Measurements from ENCODE around the gene GDPD2.
"Not testable (repeated sequence)": the region's sequence is repeated elsewhere in the genome, so short reads cannot be mapped to it uniquely, and the experiment has no call there.

Gene GDPD2

GRCh38 chrX:70422851-70423341, at the start of gene GDPD2:
Gene GDPD2, plus strand, starts transcription at chrX:70423314. Its CDS starts 1,671 bp downstream, at chrX:70424985.
- DNase-seq, result no peak

GRCh38 chrX:70386235-70386634, 36.9 kb upstream of the GDPD2 start:
- DNase-seq, result no peak

GRCh38 chrX:70398899-70399298, 24.2 kb upstream of the GDPD2 start:
- DNase-seq, result no peak

GRCh38 chrX:70400181-70400580, 22.9 kb upstream of the GDPD2 start:
- DNase-seq, result not testable (repeated sequence)

GRCh38 chrX:70402721-70403120, 20.4 kb upstream of the GDPD2 start:
- no peak for DNase-seq

GRCh38 chrX:70405003-70405402, 18.1 kb upstream of the GDPD2 start:
- no peak for DNase-seq

GRCh38 chrX:70410921-70411320, 12.2 kb upstream of the GDPD2 start:
- DNase-seq, result no peak

GRCh38 chrX:70411475-70411874, 11.6 kb upstream of the GDPD2 start:
- DNase-seq, result no peak

- no peak for DNase-seq
Observed at GRCh38 chrX:70421618-70422017, 1.5 kb upstream of the GDPD2 start.

- DNase-seq, result no peak
Observed at GRCh38 chrX:70423936-70424675, 992 bp downstream of the GDPD2 start.

GRCh38 chrX:70424801-70425200, 1.7 kb downstream of the GDPD2 start:
- DNase-seq, result no peak

GRCh38 chrX:70426286-70427278, 3.5 kb downstream of the GDPD2 start:
- no peak for DNase-seq

GRCh38 chrX:70427365-70427764, 4.3 kb downstream of the GDPD2 start:
- no peak for DNase-seq

GRCh38 chrX:70429759-70430158, 6.6 kb downstream of the GDPD2 start:
- DNase-seq, result no peak

GRCh38 chrX:70432936-70433847, 10.1 kb downstream of the GDPD2 start:
- DNase-seq, result no peak

- DNase-seq, result peak; percentile 78
Observed at GRCh38 chrX:70433848-70434351, 10.8 kb downstream of the GDPD2 start.

- peak; percentile 69 for DNase-seq
Observed at GRCh38 chrX:70434352-70434866, 11.3 kb downstream of the GDPD2 start.

GRCh38 chrX:70434914-70435586, 11.9 kb downstream of the GDPD2 start:
- no peak for DNase-seq

- DNase-seq, result no peak
Observed at GRCh38 chrX:70436343-70436742, 13.2 kb downstream of the GDPD2 start.

GRCh38 chrX:70437011-70437410, 13.9 kb downstream of the GDPD2 start:
- DNase-seq, result no peak

- DNase-seq, result no peak
Observed at GRCh38 chrX:70437921-70438665, 15.0 kb downstream of the GDPD2 start.

Measured in activated naive CD4-positive, alpha-beta T cell treated with Interleukin-2 at 50 U/mL for 16 hours (primary cell).